GM23248 (cell line): ENCODE data around the gene TALDO1.

Source experiments
- EZH2 ChIP-seq: fragments of 200-600 bp; sonication (generic); IDR thresholded peaks from 2 replicates; pipeline ENCODE4 v1.6.1; 2018; ENCODE audit warnings: antibody characterized with exemption, mild to moderate bottlenecking; ENCODE audit not compliant: insufficient read depth, poor library complexity, severe bottlenecking
- EZH2phosphoT487 ChIP-seq: fragments of 200-600 bp; sonication (generic); IDR thresholded peaks from 2 replicates; pipeline ENCODE4 v1.6.1; 2018; ENCODE audit warnings: antibody characterized with exemption, moderate library complexity, mild to moderate bottlenecking, low read depth; ENCODE audit not compliant: insufficient read depth

- TF ChIP-seq EZH2 (no peak), EZH2phosphoT487 (no peak)
Observed at GRCh38 chr11:729492-730074, 17.7 kb upstream of the TALDO1 start.
